K562 (cell line): Measurements from ENCODE around the gene NSRP1. TPM values are rescaled to one million over a fixed set of nuclear protein-coding genes. Genes with fewer than 3 reads are reported as not detected.

ENCODE experiments used
- BRF1 ChIP-seq: IDR thresholded peaks from 3 replicates; pipeline ENCODE4 v1.6.1; 2011; ENCODE audit warnings: borderline replicate concordance, mild to moderate bottlenecking; ENCODE audit not compliant: insufficient read length; ENCODE audit errors: extremely low read depth
- COPS2 ChIP-seq: fragments of 450-650 bp; conservative IDR thresholded peaks from 2 replicates; pipeline ENCODE4 v1.6.1; 2016; ENCODE audit warnings: mild to moderate bottlenecking, moderate library complexity
- CUX1 ChIP-seq: fragments of 200-800 bp; sonication (Bioruptor generic); IDR thresholded peaks from 2 replicates; pipeline ENCODE4 v1.6.1; 2016; ENCODE audit warnings: missing genetic modification characterization, missing compliant biosample characterization
- CXXC5 ChIP-seq: fragments of 250-450 bp; sonication (Bioruptor Pico); IDR thresholded peaks from 2 replicates; pipeline ENCODE4 v1.8.0; 2022; ENCODE audit warnings: inconsistent platforms, mild to moderate bottlenecking, moderate library complexity
- E2F4 ChIP-seq: sonication (generic); formaldehyde crosslinking; IDR thresholded peaks from 2 replicates; pipeline ENCODE4 v1.8.0; 2022; ENCODE audit warnings: mild to moderate bottlenecking, low read depth, missing genetic modification reagents
- GABPB1 ChIP-seq: sonication (generic); formaldehyde crosslinking; IDR thresholded peaks from 2 replicates; pipeline ENCODE4 v1.8.0; 2022; ENCODE audit warnings: mild to moderate bottlenecking, missing genetic modification reagents
- KDM4B ChIP-seq, 2 experiments: fragments of 450-650 bp in 1 of 2; sonication (generic) in 1 of 2; IDR thresholded peaks; 2 replicates each; pipeline ENCODE4 v1.6.1; 2016 to 2017; ENCODE audit warnings: borderline replicate concordance in 2 of 2, antibody characterized with exemption in 1 of 2, low read depth in 1 of 2, mild to moderate bottlenecking in 1 of 2
- MTA1 ChIP-seq: fragments of 450-650 bp; IDR thresholded peaks from 2 replicates; pipeline ENCODE4 v1.6.1; 2017; ENCODE audit warnings: borderline replicate concordance
- POLR2H ChIP-seq: IDR thresholded peaks from 2 replicates; pipeline ENCODE4 v1.6.1; 2016; ENCODE audit warnings: missing genetic modification characterization, low read depth, mild to moderate bottlenecking, control low read depth, missing compliant biosample characterization, moderate library complexity
- SPI1 ChIP-seq: IDR thresholded peaks from 2 replicates; pipeline ENCODE4 v1.6.1; 2011; ENCODE audit warnings: low read depth, low read length, control low read depth, borderline replicate concordance
- polyA plus RNA-seq, 8 experiments: library from polyadenylated mRNA; depleted of rRNA in 4 of 8; stranded (reverse) in 5 of 8; unstranded in 3 of 8; fragments of >200 nt; fragmentation: Nextera tagmentation in 2 of 8; fragmentation: Illumina TruSeq in 1 of 8; extraction: Ambion mirVana in 2 of 8; extraction: Trizol in 1 of 8; gene quantifications; 2 replicates each; pipeline versions ENCODE4 v1.2.1 to v1.2.3, GENCODE V29; 2011 to 2014; ENCODE audit warnings: inconsistent platforms in 1 of 8, missing spikeins in 1 of 8
- total RNA-seq, 7 experiments: library from RNA; depleted of rRNA in 6 of 7; stranded (reverse); fragments of >200 nt in 6 of 7; fragmentation: Illumina TruSeq in 2 of 7; extraction: Trizol in 2 of 7; gene quantifications; 2 replicates each; pipeline versions ENCODE4 v1.2.1 to v1.2.3, GENCODE V29; 2011 to 2021; ENCODE audit warnings: low replicate concordance in 1 of 7
- TF ChIP-seq, protein P1 (sequence below), 3 experiments: fragments of 200-800 bp in 1 of 3; fragments of 250-450 bp in 1 of 3; fragments of 450-650 bp in 1 of 3; sonication (Bioruptor Pico) in 1 of 3; sonication (Bioruptor generic) in 1 of 3; formaldehyde crosslinking in 1 of 3; IDR thresholded peaks; 2 replicates each; pipeline versions ENCODE4 v1.6.1 to v1.8.0; 2016 to 2022; ENCODE audit warnings: mild to moderate bottlenecking in 2 of 3, missing genetic modification characterization in 2 of 3, missing compliant biosample characterization in 1 of 3, moderate library complexity in 1 of 3
- TF ChIP-seq, protein P2 (sequence below): fragments of 250-450 bp; sonication (Bioruptor Pico); IDR thresholded peaks from 2 replicates; pipeline ENCODE4 v1.9.0; 2021; ENCODE audit warnings: mild to moderate bottlenecking
- TF ChIP-seq, protein P3 (sequence below): IDR thresholded peaks from 3 replicates; pipeline ENCODE4 v1.6.1; 2011; ENCODE audit warnings: borderline replicate concordance, mild to moderate bottlenecking; ENCODE audit not compliant: insufficient read length, insufficient read depth

NSRP1 gene
- total and polyA plus RNA-seq, 9 of the 15 experiments (the other 6 are each of a cell fraction or from before 2014, with no cell fraction given), result 18.4 to 68.6 (median 32.7) TPM

GRCh38 chr17:30203471-30203981 lies 86.9 kb downstream of the NSRP1 start (continued):
- TF ChIP-seq, protein P1, sequence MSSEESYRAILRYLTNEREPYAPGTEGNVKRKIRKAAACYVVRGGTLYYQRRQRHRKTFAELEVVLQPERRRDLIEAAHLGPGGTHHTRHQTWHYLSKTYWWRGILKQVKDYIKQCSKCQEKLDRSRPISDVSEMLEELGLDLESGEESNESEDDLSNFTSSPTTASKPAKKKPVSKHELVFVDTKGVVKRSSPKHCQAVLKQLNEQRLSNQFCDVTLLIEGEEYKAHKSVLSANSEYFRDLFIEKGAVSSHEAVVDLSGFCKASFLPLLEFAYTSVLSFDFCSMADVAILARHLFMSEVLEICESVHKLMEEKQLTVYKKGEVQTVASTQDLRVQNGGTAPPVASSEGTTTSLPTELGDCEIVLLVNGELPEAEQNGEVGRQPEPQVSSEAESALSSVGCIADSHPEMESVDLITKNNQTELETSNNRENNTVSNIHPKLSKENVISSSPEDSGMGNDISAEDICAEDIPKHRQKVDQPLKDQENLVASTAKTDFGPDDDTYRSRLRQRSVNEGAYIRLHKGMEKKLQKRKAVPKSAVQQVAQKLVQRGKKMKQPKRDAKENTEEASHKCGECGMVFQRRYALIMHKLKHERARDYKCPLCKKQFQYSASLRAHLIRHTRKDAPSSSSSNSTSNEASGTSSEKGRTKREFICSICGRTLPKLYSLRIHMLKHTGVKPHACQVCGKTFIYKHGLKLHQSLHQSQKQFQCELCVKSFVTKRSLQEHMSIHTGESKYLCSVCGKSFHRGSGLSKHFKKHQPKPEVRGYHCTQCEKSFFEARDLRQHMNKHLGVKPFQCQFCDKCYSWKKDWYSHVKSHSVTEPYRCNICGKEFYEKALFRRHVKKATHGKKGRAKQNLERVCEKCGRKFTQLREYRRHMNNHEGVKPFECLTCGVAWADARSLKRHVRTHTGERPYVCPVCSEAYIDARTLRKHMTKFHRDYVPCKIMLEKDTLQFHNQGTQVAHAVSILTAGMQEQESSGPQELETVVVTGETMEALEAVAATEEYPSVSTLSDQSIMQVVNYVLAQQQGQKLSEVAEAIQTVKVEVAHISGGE (CRISPR knock-in tag; IDR thresholded peaks at IDR 0.05), result no peak; a peak in 1 of 6 replicates
- TF ChIP-seq E2F4 (no peak), KDM4B (IDR thresholded peaks at IDR 0.05; ENCODE audit: borderline replicate concordance in 2 of 2, low read depth in 1 of 2) (no peak), BRF1 (no peak), GABPB1 (CRISPR knock-in tag) (no peak), CUX1 (CRISPR knock-in tag) (no peak), SPI1 (peak; percentile 59; the same call in 1 of the 2 replicates), MTA1 (no peak), CXXC5 (CRISPR knock-in tag) (no peak; the same call in 1 of the 2 replicates), POLR2H (tag) (no peak), COPS2 (no peak)
- TF ChIP-seq, protein P2, sequence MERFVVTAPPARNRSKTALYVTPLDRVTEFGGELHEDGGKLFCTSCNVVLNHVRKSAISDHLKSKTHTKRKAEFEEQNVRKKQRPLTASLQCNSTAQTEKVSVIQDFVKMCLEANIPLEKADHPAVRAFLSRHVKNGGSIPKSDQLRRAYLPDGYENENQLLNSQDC (CRISPR knock-in tag), result no peak
- TF ChIP-seq, protein P3, sequence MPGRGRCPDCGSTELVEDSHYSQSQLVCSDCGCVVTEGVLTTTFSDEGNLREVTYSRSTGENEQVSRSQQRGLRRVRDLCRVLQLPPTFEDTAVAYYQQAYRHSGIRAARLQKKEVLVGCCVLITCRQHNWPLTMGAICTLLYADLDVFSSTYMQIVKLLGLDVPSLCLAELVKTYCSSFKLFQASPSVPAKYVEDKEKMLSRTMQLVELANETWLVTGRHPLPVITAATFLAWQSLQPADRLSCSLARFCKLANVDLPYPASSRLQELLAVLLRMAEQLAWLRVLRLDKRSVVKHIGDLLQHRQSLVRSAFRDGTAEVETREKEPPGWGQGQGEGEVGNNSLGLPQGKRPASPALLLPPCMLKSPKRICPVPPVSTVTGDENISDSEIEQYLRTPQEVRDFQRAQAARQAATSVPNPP, result no peak
